SU-DHL-6 (cell line): Measurements from ENCODE around the gene ERVW-1.

ENCODE experiments used
- CTCF ChIP-seq: fragments of 200-600 bp; sonication (generic); IDR thresholded peaks from one replicate; pipeline ENCODE4 v1.5.1; 2017; ENCODE audit warnings: antibody characterized with exemption, mild to moderate bottlenecking, low read length, moderate library complexity; ENCODE audit not compliant: insufficient read depth, poor library complexity, severe bottlenecking
- EZH2phosphoT487 ChIP-seq: fragments of 200-600 bp; sonication (generic), shearing (Covaris generic); conservative IDR thresholded peaks from 2 replicates; pipeline ENCODE4 v1.6.1; 2018; ENCODE audit warnings: mild to moderate bottlenecking, antibody characterized with exemption, low read length, moderate library complexity, mixed read lengths

GRCh38 chr7:92513167-92513902, 35.6 kb upstream of the ERVW-1 start:
- no peak for TF ChIP-seq CTCF
- no peak for TF ChIP-seq EZH2phosphoT487
